HG02852 (cell line): ENCODE measurements around the gene LRRC4B.
"Not testable (repeated sequence)": the region's sequence is repeated elsewhere in the genome, so short reads cannot be mapped to it uniquely, and the experiment has no call there.

Experiments
- ATAC-seq: cut with Tn5 transposase; IDR thresholded peaks from one replicate; pipeline ENCODE4 v1.9.1; 2021; ENCODE audit warnings: mild to moderate bottlenecking, moderate library complexity; ENCODE audit not compliant: unreplicated experiment

The LRRC4B gene

GRCh38 chr19:50531171-50531612 lies 37.0 kb downstream of the LRRC4B start:
- no peak for ATAC-seq

GRCh38 chr19:50528052-50528451 lies 40.2 kb downstream of the LRRC4B start:
- not testable (repeated sequence) for ATAC-seq

GRCh38 chr19:50522881-50523280 lies 45.4 kb downstream of the LRRC4B start:
- no peak for ATAC-seq

- no peak for ATAC-seq
These were observed 47.3 kb downstream of the LRRC4B start for GRCh38 chr19:50520822-50521465.

- ATAC-seq: no peak
These were observed 49.1 kb downstream of the LRRC4B start for GRCh38 chr19:50519006-50519575.

GRCh38 chr19:50518091-50519005 lies 49.9 kb downstream of the LRRC4B start:
- ATAC-seq: no peak

GRCh38 chr19:50517704-50518075 lies 50.5 kb downstream of the LRRC4B start:
- no peak for ATAC-seq

- ATAC-seq: no peak
These were observed 51.1 kb downstream of the LRRC4B start for GRCh38 chr19:50516964-50517703.

- ATAC-seq: no peak
These were observed 51.8 kb downstream of the LRRC4B start for GRCh38 chr19:50516456-50516855.

- ATAC-seq: no peak
These were observed 53.1 kb downstream of the LRRC4B start for GRCh38 chr19:50515168-50515561.

- no peak for ATAC-seq
These were observed 53.7 kb downstream of the LRRC4B start for GRCh38 chr19:50514346-50515167.

GRCh38 chr19:50513746-50514345 lies 54.4 kb downstream of the LRRC4B start, which contains the start of gene ASPDH:
ASPDH (minus strand) TSS chr19:50513913; CDS start chr19:50513823, 90 bp downstream.
- no peak for ATAC-seq

- ATAC-seq: no peak
These were observed 55.1 kb downstream of the LRRC4B start for GRCh38 chr19:50512999-50513745.

GRCh38 chr19:50512112-50512998 lies 55.9 kb downstream of the LRRC4B start:
- ATAC-seq: no peak

- ATAC-seq: peak; percentile 80
These were observed 57.0 kb downstream of the LRRC4B start, which contains the start of gene JOSD2 for GRCh38 chr19:50511069-50511822. JOSD2 (minus strand) TSS chr19:50511191; CDS start chr19:50510431, 760 bp downstream.

GRCh38 chr19:50510700-50511068 lies 57.6 kb downstream of the LRRC4B start:
- ATAC-seq: no peak

GRCh38 chr19:50510121-50510670 lies 58.0 kb downstream of the LRRC4B start:
- ATAC-seq: no peak
